GM13976 (cell line): ENCODE data around the gene FLVCR2.
"Not testable (repeated sequence)": the region's sequence is repeated elsewhere in the genome, so short reads cannot be mapped to it uniquely, and the experiment has no call there.

ENCODE experiments used
- DNase-seq: peaks from one replicate; pipeline ENCODE4 v3.0.0; 2012; ENCODE audit warnings: low spot score
- in situ Hi-C: fragments of 300-500 bp; cut with MboI; formaldehyde crosslinking; loops from one replicate; pipeline ENCODE4 v1.12.0; 2022; ENCODE audit warnings: low sequenced_read_pairs, mixed read lengths, inconsistent platforms; ENCODE audit not compliant: unreplicated experiment
- TF ChIP-seq, protein P1 (sequence below): IDR thresholded peaks from 2 replicates; pipeline ENCODE4 v1.5.1; 2012; ENCODE audit warnings: borderline replicate concordance, mild to moderate bottlenecking; ENCODE audit not compliant: insufficient read depth; ENCODE audit errors: extremely low read depth, missing control alignments, control extremely low read depth

FLVCR2 gene

DNA sequence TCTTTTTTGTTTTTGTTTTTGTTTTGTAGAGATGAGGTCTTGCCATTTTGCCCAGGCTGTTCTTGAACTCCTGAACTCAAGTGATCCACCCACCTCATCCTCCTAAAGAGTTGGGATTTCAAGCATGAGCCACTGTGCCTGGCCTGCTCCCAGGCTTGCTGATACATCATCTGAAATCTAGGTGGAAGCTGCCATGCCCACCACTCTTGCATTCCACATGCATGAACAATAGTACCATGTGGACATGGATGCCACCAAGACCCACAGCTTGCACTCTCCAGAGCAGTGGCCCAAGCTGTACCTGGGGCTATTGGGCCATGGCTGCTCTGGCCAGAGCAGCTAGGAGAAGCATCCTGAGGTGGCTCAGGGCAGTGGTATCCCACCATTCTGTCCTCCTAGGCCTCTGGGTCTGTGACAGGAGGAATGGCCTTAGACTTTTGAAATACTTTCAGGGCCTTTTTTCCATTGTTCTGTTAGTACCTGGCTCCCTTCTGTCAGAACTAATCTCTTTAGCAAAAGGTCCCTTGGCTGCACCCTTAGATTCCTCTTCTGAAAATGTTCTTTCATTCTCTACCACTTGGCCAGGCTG lies 13.7 kb downstream of the FLVCR2 start:
- DNase-seq, result no peak
- TF ChIP-seq, protein P1, sequence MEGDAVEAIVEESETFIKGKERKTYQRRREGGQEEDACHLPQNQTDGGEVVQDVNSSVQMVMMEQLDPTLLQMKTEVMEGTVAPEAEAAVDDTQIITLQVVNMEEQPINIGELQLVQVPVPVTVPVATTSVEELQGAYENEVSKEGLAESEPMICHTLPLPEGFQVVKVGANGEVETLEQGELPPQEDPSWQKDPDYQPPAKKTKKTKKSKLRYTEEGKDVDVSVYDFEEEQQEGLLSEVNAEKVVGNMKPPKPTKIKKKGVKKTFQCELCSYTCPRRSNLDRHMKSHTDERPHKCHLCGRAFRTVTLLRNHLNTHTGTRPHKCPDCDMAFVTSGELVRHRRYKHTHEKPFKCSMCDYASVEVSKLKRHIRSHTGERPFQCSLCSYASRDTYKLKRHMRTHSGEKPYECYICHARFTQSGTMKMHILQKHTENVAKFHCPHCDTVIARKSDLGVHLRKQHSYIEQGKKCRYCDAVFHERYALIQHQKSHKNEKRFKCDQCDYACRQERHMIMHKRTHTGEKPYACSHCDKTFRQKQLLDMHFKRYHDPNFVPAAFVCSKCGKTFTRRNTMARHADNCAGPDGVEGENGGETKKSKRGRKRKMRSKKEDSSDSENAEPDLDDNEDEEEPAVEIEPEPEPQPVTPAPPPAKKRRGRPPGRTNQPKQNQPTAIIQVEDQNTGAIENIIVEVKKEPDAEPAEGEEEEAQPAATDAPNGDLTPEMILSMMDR, result no peak
- in situ Hi-C loops, result no loop called here

DNA sequence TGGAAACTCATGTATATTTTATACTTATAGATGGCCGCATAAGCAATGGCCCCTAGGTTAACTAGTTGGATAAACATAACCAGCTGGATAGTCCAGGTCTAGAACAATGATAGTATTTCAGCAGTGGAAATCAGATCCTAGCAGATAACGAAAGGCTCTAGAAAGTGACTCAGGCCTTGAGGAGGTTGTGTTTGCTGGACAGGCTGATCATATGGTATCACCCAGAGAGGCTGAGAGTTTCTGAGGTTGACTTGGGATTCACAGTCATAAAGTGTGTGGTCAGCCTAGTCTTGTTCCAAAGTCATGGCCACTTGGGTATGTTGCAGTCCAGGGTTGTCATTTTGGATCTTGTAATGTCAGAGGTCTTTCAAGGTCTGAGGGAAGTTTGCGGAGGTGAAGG lies 16.8 kb downstream of the FLVCR2 start:
- in situ Hi-C loops, result no loop called here
- TF ChIP-seq, protein P1, result no peak
- DNase-seq, result no peak

DNA sequence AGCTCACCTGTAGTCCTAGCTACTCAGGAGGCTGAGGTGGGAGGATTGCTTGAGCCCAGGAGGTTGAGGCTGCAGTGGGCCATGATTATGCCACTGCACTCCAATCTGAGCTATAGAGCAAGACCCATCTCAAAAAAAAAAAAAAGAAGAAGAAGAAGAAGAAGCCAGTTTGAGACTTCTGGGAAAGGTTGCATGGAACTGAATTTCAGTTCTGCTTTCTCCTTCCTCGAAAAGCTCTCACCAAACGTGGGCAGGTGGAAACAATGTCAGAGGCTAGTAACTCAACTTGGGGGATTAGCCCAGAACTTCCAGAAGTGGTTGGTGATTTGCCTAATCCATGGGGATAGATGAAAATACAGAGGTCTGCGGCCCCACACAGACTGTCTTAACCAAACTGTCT lies 18.7 kb downstream of the FLVCR2 start:
- TF ChIP-seq, protein P1, result no peak
- no peak for DNase-seq
- in situ Hi-C loops, result no loop called here

DNA sequence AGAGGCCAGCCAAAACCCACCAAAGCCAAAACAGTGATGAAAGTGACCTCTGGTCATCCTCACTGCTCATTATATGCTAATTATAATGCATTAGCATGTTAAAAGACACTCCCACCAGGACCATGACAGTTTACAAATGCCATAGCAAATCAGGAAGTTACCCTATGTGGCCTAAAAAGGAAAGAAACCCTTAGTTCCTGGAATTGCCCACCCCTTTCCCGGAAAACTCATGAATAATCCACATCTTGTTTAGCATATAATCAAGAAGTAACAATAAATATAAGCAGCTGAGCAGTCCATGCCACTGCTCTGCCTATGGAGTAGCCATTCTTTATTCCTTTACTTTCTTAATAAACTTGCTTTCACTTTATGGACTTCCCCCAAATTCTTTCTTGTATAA lies 21.7 kb downstream of the FLVCR2 start:
- DNase-seq, in situ Hi-C loops: not testable (repeated sequence)

GRCh38 chr14:75601061-75601460 lies 22.6 kb downstream of the FLVCR2 start:
- DNase-seq, in situ Hi-C loops: not testable (repeated sequence)

DNA sequence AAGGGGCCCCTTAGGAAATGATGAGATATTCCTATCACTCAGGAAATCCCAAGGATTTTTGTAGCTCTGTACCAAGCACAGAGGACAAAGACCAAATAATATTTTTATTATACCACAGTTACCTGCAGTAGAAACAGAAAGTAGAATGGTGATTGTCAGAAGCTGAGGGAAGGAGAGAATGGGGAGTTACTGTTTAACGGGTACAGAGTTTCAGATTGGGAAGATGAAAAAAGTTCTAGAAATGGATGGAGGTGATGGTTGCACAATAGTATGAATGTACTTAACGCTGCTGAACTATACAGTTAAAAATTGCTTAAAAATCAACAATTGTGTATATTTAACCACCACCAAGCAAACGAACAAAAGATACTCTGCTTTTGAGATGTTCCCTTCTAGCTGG lies 24.1 kb downstream of the FLVCR2 start:
- DNase-seq, result no peak
- TF ChIP-seq, protein P1, result no peak
- in situ Hi-C loops, result no loop called here

- in situ Hi-C loops, result no loop called here
- TF ChIP-seq, protein P1, result no peak
- no peak for DNase-seq
Measured at GRCh38 chr14:75604979-75605851, 26.8 kb downstream of the FLVCR2 start.
